Vagina (tissue), 2 donors: ENCODE results near the gene GABARAP. TPM values are rescaled to one million over a fixed set of nuclear protein-coding genes. Genes with fewer than 3 reads are reported as not detected.
A peak's percentile ranks its signal among the peaks of the same experiment; 100 is the strongest.

Experiments used
- DNase-seq, 2 donors: peaks; one replicate each; pipeline ENCODE4 v3.0.0-alpha.2; 2017; ENCODE audit errors: extremely low spot score in 2 of 2
- H3K27ac ChIP-seq: fragments of 200-600 bp; sonication (generic); one replicate; pipeline ENCODE4 v1.5.1; 2019
- H3K27me3 ChIP-seq: fragments of 200-600 bp; sonication (generic); one replicate; pipeline ENCODE4 v1.5.1; 2019
- H3K36me3 ChIP-seq, 2 donors: fragments of 200-600 bp; sonication (generic); one replicate each; pipeline ENCODE4 v1.5.1; 2017 to 2019
- H3K4me1 ChIP-seq: fragments of 200-600 bp; sonication (generic); one replicate; pipeline ENCODE4 v1.5.1; 2019
- H3K4me3 ChIP-seq, 2 donors: fragments of 200-600 bp; sonication (generic); 1 replicate in 1 of 2; 2 replicates in 1 of 2; pipeline ENCODE4 v1.5.1; 2016 to 2019
- H3K9me3 ChIP-seq: fragments of 200-600 bp; sonication (generic); one replicate; pipeline ENCODE4 v1.5.1; 2019
- POLR2A ChIP-seq, 2 donors: fragments of 450-650 bp; IDR thresholded peaks; one replicate each; pipeline ENCODE4 v1.6.1; 2017; ENCODE audit warnings: antibody characterized with exemption in 2 of 2, mild to moderate bottlenecking in 2 of 2, moderate library complexity in 2 of 2
- POLR2AphosphoS5 ChIP-seq, 2 donors: sonication (generic); formaldehyde crosslinking; IDR thresholded peaks; one replicate each; pipeline ENCODE4 v1.9.0; 2017; ENCODE audit warnings: antibody characterized with exemption in 2 of 2, mild to moderate bottlenecking in 2 of 2, low read depth in 1 of 2; ENCODE audit not compliant: insufficient read depth in 1 of 2
- intact Hi-C: fragments of 100-400 bp; cut with DNase I; formaldehyde crosslinking; loops from one replicate; pipeline ENCODE4 v1.15.1; 2023
- total RNA-seq: library from RNA; depleted of rRNA; stranded (reverse); fragments of >200 nt; gene quantifications from one replicate; pipeline ENCODE4 v1.2.3, GENCODE V29; 2016
- TF ChIP-seq, protein P1 (sequence below), 3 experiments: fragments of 450-650 bp in 2 of 3; fragments of 200-600 bp in 1 of 3; sonication (generic) in 1 of 3; IDR thresholded peaks; one replicate each; pipeline ENCODE4 v1.5.1; 2017 to 2019; ENCODE audit warnings: antibody characterized with exemption in 3 of 3, mild to moderate bottlenecking in 2 of 3, moderate library complexity in 2 of 3

Gene GABARAP
- total RNA-seq, 1 donor from 2014 or later = 395 TPM

- H3K4me1 ChIP-seq = peaks cover 53% of the 10 kb centered on the region
- peaks cover 0 to 26% of the 10 kb centered on the region in 2 donors for H3K36me3 ChIP-seq
- no peaks in the 10 kb centered on the region for H3K9me3 ChIP-seq
- H3K4me3 ChIP-seq = peak overlapping the region; percentile 69 to 100
- H3K27me3 ChIP-seq = no peaks in the 10 kb centered on the region
- intact Hi-C loops = no loop called here
- H3K27ac ChIP-seq = peak overlapping the region; percentile 99
- no peak for TF ChIP-seq POLR2A (IDR thresholded peaks at IDR 0.05)
- TF ChIP-seq POLR2AphosphoS5 (IDR thresholded peaks at IDR 0.05; ENCODE audit: insufficient read depth in 1 of 2, low read depth in 1 of 2) = no peak
- TF ChIP-seq, protein P1, sequence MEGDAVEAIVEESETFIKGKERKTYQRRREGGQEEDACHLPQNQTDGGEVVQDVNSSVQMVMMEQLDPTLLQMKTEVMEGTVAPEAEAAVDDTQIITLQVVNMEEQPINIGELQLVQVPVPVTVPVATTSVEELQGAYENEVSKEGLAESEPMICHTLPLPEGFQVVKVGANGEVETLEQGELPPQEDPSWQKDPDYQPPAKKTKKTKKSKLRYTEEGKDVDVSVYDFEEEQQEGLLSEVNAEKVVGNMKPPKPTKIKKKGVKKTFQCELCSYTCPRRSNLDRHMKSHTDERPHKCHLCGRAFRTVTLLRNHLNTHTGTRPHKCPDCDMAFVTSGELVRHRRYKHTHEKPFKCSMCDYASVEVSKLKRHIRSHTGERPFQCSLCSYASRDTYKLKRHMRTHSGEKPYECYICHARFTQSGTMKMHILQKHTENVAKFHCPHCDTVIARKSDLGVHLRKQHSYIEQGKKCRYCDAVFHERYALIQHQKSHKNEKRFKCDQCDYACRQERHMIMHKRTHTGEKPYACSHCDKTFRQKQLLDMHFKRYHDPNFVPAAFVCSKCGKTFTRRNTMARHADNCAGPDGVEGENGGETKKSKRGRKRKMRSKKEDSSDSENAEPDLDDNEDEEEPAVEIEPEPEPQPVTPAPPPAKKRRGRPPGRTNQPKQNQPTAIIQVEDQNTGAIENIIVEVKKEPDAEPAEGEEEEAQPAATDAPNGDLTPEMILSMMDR (IDR thresholded peaks at IDR 0.05) = no peak
- DNase-seq = no peak
Measured at GRCh38 chr17:7238420-7239090, 3.7 kb downstream of the GABARAP start.

DNA sequence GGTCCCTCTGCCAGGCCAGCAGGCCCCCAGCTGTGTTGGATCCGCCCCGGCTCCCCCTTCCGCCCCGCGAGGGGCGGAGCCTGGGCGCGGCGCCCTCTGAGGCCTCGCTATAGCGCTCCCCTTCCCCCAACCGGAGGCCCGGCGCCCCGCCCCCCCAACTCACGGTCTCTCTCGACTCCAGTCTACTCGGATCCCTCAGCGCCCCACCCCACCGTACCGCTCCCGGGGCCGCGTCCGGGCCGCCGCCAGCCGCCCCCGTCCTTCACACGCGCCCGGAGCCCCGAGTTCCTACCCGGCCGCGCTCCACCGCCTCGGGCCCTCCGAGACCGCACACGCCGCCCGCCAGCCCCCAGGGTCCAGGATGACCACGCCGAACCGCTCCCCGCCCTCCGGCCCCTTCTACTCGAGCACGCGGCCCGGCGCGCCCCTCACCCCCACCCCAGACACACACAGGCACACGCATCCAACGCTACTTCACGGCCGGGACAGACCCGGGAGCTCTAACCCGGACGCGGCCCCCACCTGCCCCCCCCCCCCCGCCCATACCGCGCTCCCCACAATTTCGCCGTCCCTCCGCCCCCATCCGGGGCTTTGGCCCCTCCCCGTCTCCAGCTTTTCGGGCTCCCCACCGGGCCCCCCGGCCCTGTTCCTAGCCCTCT, 4.4 kb downstream of the GABARAP start:
- Histone ChIP-seq H3K27ac (peak overlapping the region; percentile 99), H3K27me3 (no peaks in the 10 kb centered on the region), H3K9me3 (no peaks in the 10 kb centered on the region), H3K4me1 (peaks cover 55% of the 10 kb centered on the region), H3K4me3 (peak overlapping the region; percentile 69 to 100), H3K36me3 (peaks cover 0 to 26% of the 10 kb centered on the region in 2 donors)
- intact Hi-C loops = no loop called here
- TF ChIP-seq, protein P1 (IDR thresholded peaks at IDR 0.05) = no peak
- TF ChIP-seq POLR2AphosphoS5 (IDR thresholded peaks at IDR 0.05; ENCODE audit: insufficient read depth in 1 of 2, low read depth in 1 of 2) = peak; percentile 19 to 36
- no peak for DNase-seq

- Histone ChIP-seq H3K4me1 (peaks cover 60% of the 10 kb centered on the region), H3K27ac (peak overlapping the region; percentile 99), H3K4me3 (peak overlapping the region; percentile 69 to 100), H3K36me3 (peaks cover 0 to 26% of the 10 kb centered on the region in 2 donors), H3K27me3 (no peaks in the 10 kb centered on the region), H3K9me3 (no peaks in the 10 kb centered on the region)
- TF ChIP-seq POLR2AphosphoS5 (IDR thresholded peaks at IDR 0.05; ENCODE audit: insufficient read depth in 1 of 2, low read depth in 1 of 2) = no peak
- no peak for TF ChIP-seq POLR2A (IDR thresholded peaks at IDR 0.05)
- TF ChIP-seq, protein P1 (IDR thresholded peaks at IDR 0.05) = no peak
- no peak for DNase-seq
- intact Hi-C loops = no loop called here
Measured at GRCh38 chr17:7237266-7237760, 4.9 kb downstream of the GABARAP start.

GRCh38 chr17:7236808-7237207, 5.4 kb downstream of the GABARAP start:
- Histone ChIP-seq H3K4me3 (no peak overlapping the region), H3K4me1 (peaks cover 65% of the 10 kb centered on the region), H3K36me3 (peaks cover 0 to 26% of the 10 kb centered on the region in 2 donors), H3K27ac (peak overlapping the region; percentile 99), H3K27me3 (no peaks in the 10 kb centered on the region), H3K9me3 (no peaks in the 10 kb centered on the region)
- no peak for TF ChIP-seq POLR2AphosphoS5 (IDR thresholded peaks at IDR 0.05; ENCODE audit: insufficient read depth in 1 of 2, low read depth in 1 of 2)
- no peak for TF ChIP-seq POLR2A (IDR thresholded peaks at IDR 0.05)
- TF ChIP-seq, protein P1 (IDR thresholded peaks at IDR 0.05) = no peak
- DNase-seq = no peak
- intact Hi-C loops = no loop called here
